ENCODE measurements around the gene DYNC1H1.

The DYNC1H1 gene

DNA sequence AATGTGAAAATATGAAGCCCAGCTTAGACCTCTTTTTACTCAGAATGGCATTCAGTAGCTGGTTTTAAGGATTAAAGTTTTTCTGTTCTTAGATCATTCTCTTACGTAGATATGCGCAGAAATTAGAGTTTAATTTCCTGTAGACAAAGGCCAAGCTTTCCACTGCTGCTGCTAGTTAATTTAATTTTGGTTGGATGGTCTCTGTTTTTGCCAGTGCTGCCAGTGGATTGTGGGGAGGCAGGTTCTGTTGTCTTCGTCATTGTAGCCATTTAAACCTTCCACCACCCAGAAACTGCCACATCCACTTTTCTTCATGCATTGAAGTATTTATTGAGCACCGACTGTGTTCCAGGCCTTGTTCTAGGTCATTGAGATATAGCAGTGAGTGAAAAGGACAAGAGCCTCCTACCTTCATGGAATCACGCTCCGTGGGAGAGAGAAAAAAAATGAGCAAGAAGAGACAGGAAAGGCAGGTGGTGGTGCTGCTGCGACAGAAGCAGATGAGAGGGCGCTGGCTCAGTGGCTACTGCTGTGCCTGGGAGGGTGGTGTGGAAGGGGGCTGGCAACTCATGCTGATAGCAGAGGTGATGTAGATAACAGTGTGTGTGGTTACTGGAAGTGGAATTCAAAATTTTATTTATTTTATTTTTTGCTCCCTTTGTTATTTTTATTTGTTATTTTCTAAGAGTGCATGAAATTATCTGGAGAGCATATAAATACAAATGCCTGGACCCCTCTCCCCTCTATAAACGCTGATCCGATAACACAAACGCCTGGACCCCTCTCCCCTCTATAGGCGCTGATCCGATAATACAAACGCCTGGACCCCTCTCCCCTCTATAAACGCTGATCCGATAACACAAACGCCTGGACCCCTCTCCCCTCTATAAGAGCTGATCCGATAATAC is 33.3 kb downstream of the DYNC1H1 start:
- no peak for DNase-seq (ENCODE audit: low read depth)

DNA sequence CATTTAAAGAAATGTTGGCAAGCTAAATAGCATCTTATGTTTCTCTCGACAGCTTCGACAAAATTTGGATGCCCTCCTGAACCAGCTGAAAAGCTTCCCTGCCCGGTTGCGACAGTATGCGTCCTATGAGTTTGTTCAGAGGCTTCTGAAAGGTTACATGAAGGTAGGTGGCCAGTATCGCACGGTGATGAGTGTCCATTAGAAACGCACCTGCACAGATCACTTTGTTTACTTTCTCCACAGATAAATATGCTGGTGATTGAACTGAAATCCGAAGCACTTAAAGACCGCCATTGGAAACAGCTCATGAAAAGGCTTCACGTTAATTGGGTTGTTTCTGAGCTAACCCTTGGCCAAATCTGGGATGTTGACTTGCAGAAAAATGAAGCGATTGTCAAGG is 36.5 kb downstream of the DYNC1H1 start:
- no peak for DNase-seq (ENCODE audit: low read depth)

DNA sequence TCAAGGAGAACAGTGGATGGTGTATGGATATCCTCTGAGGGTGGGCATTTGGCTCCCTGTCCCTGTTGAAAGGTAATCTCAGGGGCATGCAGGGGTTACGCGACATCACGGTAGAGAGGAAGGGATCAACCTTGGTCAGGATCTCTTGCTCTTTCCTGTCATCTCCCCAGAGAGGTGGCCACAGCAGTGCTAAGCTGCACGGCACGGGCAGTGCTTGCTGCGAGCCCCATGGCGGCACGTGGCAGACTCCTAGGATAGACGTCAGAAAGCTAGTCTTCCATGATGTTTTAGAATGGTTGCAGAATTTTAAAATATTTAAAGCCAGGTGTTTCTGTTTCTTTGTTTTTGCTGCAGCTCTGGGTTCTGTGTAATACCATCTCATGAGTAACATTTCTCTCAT is 41.0 kb downstream of the DYNC1H1 start:
- DNase-seq (ENCODE audit: low read depth), result no peak

DNA sequence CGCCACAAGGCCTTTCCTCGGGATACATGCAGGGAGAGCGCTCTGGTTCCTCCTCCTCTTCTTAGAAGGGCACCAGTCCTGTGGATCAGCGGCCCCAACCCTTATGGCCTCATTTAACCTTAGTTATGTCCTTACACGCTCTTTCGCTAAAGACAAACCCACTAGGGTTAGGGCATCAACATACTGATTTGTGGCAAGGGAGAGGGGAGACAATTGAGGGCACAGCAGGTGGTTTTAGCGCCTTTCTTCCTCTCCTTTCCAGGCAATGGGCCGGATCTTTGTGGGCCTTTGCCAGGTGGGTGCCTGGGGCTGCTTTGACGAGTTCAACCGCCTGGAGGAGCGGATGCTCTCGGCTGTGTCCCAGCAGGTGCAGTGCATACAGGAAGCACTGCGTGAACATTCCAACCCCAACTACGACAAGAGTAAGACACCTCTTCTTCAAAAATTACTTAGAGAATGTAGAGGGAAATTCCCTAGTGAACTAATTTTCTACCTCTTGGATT is 43.6 kb downstream of the DYNC1H1 start:
- no peak for DNase-seq (ENCODE audit: low read depth)

DNA sequence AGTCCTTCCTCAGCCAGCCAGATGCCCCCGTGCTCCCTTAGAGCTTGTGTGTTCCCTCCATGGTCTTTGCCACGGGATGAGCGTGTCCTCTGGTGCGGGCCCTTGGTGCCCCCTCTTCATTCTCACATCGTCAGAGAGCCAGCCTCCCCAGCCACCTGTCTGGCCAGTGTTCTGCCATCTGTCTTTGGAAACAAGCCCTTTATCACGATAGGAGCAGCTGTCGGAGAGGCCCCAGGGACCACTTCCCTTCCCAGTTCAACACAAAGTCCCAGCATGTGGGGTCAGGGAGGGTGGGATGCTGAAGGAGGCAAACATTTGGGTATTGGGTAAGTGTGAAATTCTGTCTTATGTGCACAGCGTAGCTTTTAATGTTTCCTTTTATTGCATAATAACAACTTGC is 44.5 kb downstream of the DYNC1H1 start:
- DNase-seq (ENCODE audit: low read depth), result no peak

DNA sequence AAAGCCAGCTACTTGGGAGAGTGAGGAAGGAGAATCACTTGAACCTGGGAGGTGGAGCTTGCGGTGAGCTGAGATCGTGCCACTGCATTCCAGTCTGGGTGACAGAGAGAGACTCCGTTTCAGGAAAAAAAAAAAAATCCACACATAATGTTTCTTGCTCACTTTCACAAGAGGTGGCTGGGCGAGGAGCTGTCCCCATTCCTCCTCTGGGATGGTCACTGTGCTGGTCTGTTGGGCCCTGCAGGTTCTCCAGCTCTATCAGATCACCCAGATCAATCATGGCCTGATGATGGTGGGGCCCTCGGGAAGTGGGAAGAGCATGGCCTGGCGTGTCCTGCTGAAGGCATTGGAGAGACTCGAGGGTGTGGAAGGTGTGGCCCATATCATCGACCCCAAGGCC is 47.3 kb downstream of the DYNC1H1 start:
- no peak for DNase-seq (ENCODE audit: low read depth)

DNA sequence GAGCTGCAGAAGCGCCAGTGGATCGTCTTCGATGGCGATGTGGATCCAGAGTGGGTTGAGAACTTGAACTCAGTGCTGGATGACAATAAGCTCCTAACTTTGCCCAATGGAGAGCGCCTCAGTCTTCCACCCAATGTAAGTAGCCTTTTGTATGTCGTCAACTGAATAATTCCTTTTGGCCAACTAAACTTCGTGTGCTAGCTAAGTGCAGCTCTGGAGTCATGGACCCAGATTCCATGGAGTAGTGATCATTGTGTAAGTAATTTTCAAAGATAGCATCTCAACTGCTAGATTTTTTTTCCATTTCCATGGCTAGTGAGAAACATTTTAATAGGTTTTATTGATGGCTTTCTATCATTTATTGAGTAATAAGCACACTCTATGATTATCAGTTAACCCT is 48.0 kb downstream of the DYNC1H1 start:
- no peak for DNase-seq (ENCODE audit: low read depth)

DNA sequence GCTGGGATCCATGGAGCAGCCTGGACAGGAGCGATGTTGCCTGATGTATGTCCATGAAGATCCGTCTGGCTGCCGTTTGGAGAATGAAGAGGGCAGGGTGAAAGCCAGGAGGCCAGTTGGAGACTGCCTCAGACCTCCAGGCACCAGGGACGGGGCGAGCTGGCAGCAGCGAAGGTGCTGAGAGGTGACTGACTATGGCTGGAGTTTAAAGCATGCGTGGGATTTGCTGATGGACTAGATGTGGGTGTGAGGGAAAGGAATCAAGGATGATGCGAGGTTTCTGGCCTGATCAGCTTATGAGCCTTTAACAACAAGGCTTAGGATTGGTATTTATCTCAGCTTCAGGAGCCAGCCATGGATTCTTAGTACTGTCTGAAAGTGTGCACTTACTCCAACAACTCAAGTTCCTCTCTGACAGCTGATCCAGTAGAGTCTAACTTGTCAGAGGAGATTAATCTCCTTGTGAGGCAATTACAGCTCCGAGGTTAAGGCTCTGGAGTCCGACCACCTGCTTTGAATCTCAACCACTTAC is 49.4 kb downstream of the DYNC1H1 start:
- DNase-seq (ENCODE audit: low read depth), result no peak

DNA sequence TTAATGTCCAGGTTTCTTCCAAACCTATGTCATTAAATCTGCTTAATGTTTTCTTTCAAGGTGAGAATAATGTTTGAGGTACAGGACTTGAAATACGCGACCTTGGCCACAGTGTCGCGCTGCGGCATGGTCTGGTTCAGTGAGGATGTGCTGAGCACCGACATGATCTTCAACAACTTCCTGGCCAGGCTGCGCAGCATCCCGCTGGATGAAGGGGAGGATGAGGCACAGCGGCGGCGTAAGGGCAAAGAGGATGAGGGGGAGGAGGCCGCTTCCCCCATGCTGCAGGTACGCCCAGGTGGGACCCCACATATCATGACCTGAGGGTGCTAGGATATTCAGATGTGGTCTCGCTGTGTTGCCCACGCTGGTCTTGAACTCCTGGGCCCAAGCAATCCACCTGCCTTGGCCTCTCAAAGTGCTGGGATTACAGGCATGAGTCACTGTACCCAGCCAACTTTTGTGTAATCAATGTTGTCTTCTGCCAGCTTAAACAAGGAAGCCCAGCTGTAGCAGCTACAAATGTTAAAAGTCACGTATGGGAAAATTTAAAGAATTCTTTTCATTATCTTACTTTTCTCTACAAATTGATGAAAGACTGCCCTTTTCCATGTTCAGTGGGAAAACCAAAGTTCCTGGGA is 50.8 kb downstream of the DYNC1H1 start:
- DNase-seq (ENCODE audit: low read depth), result no peak

DNA sequence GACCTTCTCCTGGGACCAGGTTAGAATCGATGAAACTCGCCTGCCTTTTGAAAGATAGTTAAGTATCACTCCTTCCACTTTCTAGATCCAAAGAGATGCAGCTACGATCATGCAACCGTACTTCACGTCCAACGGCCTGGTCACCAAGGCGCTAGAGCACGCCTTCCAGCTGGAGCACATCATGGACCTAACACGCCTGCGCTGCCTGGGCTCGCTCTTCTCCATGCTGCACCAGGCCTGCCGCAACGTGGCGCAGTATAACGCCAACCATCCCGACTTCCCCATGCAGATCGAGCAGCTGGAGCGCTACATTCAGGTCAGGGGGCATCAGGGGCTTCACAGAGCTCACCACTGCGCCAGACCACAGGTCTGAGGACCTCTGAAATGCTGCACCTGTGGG is 51.4 kb downstream of the DYNC1H1 start:
- no peak for DNase-seq (ENCODE audit: low read depth)

DNA sequence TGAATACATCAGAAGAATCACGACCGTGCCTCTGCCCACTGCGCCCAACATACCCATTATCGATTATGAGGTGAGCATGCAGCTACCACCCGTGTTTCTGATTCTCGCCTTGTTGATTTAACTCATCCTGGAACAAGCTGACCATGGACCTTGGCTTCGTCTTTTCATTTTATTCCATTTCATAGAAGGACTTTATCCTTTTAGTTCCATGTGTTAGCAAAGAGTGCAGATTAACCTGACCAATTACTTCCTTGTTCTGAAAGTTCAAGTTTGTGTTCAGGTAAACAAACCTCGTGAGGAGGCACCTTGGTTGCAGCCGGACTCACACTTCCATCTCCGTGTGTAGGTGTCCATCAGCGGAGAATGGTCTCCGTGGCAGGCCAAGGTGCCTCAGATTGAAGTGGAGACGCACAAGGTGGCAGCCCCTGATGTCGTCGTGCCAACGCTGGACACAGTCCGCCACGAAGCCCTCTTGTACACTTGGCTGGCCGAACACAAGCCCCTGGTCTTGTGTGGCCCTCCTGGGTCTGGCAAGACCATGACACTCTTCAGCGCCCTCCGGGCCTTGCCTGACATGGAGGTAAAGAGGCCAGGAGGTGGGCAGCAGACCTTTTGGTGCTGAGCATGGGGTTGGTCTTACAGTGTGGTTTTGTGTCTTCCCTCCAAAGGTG is 52.2 kb downstream of the DYNC1H1 start:
- DNase-seq (ENCODE audit: low read depth), result no peak

DNA sequence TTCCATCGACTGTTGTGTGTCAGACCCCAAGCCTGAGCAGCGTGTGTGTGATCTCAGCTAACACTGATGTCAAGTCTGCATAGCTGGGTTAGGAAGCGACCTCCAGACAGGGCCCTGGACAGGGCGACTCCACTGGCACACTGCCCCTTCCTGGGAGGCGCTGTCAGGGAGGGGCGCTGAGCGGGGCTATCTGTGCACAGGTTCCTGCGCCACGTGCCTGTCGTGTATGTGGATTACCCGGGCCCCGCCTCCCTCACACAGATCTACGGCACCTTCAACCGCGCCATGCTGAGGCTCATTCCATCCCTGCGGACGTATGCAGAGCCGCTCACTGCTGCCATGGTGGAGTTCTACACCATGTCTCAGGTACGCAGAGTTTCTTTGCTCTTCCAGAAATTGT is 53.9 kb downstream of the DYNC1H1 start:
- no peak for DNase-seq (ENCODE audit: low read depth)

DNA sequence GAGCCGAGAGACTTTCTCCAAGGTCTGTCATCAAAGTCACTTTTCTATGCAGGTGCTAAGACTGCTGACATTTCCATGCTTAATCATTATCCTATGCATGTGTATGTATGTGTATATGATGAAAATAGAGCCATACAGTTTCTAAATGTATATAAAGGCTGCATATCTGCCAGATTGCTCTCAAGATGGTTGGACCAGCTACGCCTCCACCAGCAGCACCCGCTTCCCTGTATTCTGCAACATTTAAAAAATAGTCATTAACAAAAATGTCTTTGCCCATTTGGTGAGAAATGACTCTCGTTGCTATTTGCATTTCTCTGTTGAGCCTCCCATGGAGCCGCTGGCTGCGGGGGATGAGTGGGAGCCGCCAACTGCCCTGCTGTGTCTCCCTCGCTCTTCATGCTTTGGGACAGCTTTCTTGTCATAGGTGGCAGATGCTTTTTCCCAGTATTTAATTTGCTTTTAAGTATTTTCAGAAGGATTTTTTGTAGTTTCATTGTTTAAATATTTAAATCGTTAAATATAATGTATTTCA is 54.7 kb downstream of the DYNC1H1 start:
- DNase-seq (ENCODE audit: low read depth), result no peak

DNA sequence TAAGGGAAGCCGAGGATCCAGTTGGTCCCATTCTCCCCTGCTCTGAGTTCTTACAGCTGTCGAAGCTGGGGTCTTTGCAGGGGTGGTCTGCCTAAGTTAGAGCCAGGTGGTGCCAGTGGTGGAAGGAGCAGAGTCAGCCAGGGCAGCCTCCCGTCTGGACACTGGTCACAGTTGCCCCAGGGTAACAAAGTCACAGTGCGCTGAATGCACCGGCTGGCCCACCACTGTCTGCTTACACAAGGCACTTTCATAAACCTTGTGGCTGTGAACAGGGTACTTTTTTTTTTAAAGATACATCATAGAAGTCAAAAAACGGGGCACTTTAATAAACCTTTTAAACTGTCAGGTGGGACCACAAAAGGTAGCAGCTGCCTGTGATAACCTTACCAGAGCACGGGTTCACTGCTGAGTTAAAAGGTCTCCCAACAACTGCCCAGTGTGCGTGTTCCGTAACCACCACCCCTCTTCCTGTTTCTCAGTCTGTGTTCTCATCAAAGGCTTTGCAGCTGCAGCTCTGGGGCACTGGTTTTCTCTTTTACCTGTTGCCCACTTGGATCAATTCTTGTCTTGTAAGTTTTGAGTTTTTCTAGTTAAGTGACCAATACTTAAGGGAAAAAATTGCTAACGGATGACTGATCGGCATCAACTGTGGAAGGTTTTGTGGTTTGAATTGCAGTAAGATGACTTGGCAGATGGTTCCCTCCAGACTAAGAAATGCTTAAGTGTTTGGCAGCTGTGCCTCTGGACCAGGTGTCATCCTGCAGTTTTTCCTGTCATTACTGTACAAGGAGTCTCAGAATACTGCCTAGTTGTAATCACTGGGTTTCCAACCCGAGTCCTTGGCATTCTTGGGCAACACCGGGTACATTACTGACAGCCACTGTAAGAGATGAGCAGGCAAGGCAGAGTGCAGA is 55.9 kb downstream of the DYNC1H1 start:
- DNase-seq (ENCODE audit: low read depth), result peak; percentile 11

DNA sequence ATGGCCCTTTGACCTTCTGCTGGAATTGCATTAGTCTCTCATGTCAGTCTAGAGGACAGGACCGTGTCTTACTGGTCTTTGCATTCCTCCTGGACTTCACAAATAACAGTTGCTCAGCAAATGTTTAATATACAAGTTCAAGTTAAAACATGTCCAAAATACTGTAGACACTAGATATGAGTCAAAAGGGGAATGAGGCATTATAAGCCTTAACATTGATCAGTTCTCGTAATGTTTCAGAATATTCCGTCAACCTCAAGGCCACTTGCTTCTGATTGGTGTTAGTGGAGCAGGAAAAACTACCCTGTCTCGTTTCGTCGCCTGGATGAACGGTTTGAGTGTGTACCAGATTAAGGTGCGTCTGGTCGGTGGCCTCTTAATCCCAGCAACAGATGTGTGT is 62.6 kb downstream of the DYNC1H1 start:
- no peak for DNase-seq (ENCODE audit: low read depth)

DNA sequence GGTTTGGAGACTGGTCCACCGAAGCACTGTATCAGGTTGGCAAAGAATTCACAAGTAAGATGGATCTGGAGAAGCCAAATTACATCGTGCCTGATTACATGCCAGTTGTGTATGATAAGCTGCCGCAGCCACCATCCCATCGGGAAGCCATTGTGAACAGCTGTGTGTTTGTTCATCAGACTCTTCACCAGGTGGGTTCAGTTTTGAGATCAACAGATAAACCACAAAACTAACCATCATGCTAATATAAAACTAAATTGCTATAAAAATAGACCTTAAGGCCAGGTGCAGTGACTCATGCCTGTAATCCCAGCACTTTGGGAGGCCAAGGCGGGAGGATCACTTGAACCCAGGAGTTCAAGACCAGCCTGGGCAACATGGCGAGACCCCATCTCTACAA is 63.6 kb downstream of the DYNC1H1 start:
- DNase-seq (ENCODE audit: low read depth), result no peak

DNA sequence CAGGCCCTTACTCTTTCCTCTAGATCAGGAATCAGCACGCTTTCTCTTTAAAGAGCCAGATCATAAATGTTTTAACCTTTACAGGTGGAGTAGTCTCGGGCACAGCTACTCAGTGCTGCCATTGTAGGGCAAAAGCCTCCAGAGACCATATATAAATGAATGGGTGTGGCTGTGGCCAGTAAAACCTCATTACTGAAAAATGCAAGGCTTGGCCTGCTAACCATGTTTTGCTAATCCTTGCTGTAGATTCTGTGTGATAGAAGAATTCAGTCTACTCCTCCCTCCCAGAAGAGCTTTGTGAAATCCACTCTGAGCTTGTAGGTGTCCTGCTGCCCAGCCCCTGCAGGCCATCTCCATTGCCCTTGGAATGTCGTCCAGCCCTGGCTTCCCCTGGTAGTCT is 64.4 kb downstream of the DYNC1H1 start:
- no peak for DNase-seq (ENCODE audit: low read depth)

DNA sequence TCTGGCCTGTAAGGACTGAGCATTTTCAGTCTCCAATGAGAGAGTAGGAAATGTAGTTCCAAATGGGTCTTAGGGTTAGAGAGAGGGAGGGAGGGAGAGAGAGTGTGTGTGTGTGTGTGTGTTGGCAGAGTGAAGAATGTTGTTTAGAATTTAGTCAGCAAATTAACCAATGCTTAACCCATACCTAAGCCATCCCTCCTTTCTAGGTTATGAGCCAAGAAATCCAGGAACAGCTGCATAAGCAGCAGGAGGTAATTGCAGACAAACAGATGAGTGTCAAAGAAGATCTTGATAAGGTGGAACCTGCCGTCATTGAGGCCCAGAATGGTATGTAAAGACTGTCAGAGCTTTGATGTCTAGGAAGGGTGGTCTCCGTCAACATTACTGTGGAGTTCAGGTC is 65.6 kb downstream of the DYNC1H1 start:
- DNase-seq (ENCODE audit: low read depth), result no peak

DNA sequence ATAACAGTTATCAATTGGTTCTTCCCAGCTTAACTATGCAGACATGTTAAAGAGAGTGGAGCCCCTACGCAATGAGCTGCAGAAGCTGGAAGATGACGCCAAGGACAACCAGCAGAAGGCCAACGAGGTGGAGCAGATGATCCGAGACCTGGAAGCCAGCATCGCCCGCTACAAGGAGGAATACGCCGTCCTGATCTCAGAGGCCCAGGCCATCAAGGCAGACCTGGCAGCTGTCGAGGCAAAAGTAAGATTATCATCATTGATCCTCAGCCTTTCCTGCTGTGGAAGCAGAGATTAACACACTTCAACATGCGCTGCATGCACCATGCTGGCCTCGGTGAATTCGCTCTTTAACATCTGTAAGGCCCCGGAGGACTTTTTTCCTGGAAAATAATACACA is 68.9 kb downstream of the DYNC1H1 start:
- no peak for DNase-seq (ENCODE audit: low read depth)

DNA sequence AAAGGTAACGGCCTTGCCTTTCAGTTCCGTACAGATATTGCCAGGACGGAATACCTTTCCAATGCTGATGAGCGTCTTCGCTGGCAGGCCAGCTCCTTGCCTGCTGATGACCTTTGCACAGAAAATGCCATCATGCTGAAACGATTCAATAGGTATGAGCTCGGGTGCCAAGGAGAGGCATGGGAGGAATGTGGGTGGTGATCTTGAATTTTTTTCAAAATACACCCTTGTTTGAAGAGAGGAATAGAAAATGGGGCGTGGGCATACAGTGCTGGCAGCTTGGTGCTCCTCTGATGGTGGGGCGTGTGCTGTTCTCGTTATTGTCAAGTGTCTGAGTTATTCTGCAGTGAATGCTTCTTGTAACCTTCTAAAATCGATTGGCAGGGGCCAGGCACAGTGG is 69.9 kb downstream of the DYNC1H1 start:
- DNase-seq (ENCODE audit: low read depth), result no peak

DNA sequence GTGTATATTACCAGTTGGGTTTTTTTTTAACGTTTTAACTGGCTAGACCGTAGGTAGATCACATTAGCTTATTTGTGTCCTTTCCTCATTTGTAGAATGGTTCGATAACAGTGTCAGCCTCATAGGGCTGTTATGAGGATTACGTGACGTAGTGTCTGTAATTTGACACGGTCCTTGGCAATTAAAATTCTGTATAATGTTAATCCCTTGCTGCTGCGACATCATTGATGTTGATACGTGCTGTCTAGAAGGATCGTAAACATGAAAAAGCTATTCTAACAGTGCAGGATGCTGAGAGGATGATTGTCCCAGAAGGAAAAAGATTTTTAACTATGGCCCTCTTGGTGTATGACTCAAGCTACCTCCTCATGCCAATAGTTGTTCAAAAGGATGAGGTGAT is 71.5 kb downstream of the DYNC1H1 start:
- no peak for DNase-seq (ENCODE audit: low read depth)

Data from activated gamma-delta T cell treated with anti-CD3 and anti-CD28 coated beads, Interleukin-2, amount 50 U/mL, for 16 hours (primary cell).